ENCODE data around the gene CHAD.

- TF ChIP-seq CTCF (conservative IDR thresholded peaks at IDR 0.05; ENCODE audit: low read length), result no peak
- no peak for TF ChIP-seq EZH2phosphoT487 (IDR thresholded peaks at IDR 0.05; ENCODE audit: borderline replicate concordance, low read depth, low read length)
Measured at GRCh38 chr17:50487213-50488096, 18.8 kb upstream of the CHAD start.
